GM18907 (cell line): Measurements from ENCODE around the gene TRAK1.
"Not testable (repeated sequence)": the region's sequence is repeated elsewhere in the genome, so short reads cannot be mapped to it uniquely, and the experiment has no call there.

Experiments used
- ATAC-seq: cut with Tn5 transposase; IDR thresholded peaks from one replicate; pipeline ENCODE4 v1.9.1; 2021; ENCODE audit warnings: mild to moderate bottlenecking, moderate library complexity; ENCODE audit not compliant: unreplicated experiment

TRAK1 gene, protein sequence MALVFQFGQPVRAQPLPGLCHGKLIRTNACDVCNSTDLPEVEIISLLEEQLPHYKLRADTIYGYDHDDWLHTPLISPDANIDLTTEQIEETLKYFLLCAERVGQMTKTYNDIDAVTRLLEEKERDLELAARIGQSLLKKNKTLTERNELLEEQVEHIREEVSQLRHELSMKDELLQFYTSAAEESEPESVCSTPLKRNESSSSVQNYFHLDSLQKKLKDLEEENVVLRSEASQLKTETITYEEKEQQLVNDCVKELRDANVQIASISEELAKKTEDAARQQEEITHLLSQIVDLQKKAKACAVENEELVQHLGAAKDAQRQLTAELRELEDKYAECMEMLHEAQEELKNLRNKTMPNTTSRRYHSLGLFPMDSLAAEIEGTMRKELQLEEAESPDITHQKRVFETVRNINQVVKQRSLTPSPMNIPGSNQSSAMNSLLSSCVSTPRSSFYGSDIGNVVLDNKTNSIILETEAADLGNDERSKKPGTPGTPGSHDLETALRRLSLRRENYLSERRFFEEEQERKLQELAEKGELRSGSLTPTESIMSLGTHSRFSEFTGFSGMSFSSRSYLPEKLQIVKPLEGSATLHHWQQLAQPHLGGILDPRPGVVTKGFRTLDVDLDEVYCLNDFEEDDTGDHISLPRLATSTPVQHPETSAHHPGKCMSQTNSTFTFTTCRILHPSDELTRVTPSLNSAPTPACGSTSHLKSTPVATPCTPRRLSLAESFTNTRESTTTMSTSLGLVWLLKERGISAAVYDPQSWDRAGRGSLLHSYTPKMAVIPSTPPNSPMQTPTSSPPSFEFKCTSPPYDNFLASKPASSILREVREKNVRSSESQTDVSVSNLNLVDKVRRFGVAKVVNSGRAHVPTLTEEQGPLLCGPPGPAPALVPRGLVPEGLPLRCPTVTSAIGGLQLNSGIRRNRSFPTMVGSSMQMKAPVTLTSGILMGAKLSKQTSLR

DNA sequence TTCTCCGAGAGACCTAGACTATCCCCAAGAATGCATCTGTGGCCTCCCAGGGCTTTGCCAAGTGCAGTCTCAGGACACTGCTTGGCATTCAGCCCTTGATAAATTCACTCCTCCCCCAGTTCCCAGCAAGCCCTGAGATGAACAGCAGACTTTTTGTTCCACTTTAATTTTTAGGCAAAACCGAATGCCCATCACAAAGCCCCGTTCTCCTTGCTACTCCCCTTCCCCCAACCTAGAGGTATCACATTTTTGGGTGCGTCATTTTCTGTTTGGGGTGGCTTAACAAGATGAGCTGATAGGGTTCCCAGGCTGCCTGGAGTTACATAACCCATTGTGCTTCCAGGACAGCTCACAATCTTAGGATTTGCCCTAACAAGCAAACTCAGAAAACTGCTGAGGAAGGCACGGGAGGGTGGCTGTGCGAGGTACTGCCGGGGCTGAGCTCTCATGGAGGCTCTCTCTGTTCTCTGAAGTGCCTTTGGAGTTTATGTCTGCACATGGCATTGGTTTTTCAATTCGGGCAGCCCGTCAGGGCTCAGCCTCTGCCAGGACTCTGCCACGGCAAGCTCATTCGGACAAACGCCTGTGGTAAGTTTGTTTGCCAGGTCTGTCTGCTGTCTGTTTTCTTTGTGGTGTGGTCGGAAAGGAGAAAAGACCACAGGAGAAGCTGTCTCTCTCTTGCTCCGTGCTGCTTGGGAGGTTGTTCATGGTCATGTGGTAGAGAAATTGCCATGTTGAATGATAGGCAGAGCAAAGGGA is at the start of gene TRAK1:
Gene TRAK1, plus strand, starts transcription at position 385 of the 759 bp plus-strand sequence. Its CDS starts 113 bp downstream, at position 498.
- ATAC-seq, result no peak

DNA sequence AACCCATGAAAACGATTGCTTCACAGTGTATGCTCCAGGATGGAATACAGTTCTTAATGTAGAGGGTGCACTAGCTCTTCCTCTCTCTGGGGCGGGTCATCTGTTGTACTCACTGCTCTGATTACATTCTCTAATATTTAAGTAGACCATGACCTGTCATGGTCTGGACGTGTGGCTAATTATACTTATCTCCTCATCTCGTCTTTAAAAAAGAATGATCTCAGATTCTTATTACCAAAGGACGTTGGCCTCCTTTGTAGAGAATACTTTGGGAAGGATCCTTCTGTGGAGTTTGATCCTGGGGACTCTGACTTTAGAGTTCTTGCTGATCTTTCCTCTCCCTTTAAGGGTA is 48.4 kb upstream of the TRAK1 start:
- ATAC-seq, result no peak

DNA sequence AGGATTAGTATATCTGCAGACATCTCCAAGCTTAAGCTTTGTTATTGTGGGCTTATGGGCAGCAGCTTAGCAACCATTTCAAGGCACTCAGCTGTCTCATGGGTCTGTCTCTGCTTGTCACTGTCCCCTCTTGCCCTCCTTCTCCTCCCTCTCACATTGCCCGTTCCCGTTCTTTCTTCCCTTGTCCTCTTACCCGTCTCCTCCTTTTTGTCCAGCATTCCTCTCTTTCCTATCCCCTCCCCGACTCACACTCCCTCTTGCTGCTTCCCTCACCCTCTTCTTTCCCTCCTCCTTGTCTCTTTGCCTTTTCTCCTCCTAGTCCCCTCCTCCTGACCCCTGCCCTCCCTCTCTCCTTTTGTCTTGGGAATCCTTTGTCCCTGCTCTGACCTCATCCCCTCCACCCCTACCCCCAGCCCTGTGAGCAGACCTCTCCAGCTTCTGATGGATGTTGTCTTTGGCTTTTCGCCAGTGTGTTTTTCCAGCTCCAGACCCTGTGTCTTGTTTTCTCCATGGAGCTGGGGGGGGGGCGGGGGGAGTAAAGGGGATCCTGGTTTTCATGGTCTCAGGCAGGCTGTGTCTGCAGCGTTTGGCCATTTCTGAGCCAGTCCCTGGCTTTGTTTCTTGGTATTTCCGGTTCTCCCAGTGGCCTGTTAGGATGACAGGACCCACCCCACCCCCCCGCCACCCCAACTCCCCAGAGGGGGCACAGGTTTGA is 47.9 kb upstream of the TRAK1 start:
- no peak for ATAC-seq

DNA sequence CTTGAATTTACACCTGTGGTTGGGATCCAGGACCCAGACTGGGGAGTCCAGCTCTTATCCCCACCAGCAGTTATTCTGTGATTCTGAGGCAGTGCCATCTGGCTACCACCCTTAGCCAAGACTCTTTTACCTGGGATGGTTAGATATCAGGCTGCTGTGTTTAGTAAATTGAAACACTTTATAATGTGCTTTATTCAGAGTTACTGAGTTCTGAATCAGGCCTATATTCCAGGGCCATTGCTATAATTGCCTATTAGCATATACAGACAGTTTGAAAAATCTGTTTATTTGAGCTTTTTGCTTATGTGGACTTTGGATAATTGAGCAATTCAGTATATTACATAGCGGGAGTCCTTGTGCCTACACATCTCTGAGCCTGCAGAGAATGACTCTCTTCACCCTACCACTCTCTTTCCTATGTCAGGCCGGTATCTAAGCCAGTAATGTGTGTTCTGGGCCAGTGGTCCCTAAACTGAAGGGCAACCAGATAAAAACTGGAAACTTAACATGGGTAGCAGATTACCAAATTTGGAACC is 45.4 kb upstream of the TRAK1 start:
- no peak for ATAC-seq

DNA sequence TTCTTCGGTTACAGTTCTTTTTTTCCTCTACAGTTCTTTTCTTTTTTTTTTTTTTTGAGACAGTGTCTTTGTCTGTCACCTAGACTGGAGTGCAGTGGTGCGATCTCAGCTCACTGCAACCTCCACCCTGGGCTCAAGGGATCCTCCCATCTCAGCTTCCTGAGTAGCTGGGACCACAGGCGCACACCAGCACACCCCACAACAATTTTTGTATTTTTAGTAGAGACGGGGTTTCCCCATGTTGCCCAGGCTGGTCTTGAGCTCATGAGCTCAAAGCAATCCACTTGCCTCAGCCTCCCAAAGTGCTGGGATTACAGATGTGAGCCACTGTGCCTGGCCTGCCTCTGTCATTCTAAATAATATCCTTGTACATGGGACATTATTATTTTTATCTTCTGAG is 42.6 kb upstream of the TRAK1 start:
- ATAC-seq, result not testable (repeated sequence)

DNA sequence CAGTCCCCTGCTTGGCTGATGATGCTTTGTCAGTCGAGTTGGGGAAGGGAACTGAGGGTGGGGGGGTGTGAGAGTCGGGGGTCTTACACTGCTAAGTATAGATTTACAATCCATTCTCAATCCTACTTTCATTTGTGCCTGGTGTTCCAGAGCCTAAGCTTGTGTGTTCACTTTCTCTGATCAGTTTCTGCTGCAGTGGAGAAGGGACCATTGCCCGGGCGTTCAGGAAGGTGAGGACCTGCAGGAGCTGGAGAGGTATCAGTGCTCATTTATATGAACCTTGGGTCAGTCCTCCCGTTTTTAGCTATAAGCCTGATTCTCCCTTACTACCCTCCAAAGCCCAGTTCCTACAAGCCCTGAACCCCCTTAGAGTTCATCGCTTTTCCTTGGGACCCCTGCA is 41.0 kb upstream of the TRAK1 start:
- no peak for ATAC-seq

DNA sequence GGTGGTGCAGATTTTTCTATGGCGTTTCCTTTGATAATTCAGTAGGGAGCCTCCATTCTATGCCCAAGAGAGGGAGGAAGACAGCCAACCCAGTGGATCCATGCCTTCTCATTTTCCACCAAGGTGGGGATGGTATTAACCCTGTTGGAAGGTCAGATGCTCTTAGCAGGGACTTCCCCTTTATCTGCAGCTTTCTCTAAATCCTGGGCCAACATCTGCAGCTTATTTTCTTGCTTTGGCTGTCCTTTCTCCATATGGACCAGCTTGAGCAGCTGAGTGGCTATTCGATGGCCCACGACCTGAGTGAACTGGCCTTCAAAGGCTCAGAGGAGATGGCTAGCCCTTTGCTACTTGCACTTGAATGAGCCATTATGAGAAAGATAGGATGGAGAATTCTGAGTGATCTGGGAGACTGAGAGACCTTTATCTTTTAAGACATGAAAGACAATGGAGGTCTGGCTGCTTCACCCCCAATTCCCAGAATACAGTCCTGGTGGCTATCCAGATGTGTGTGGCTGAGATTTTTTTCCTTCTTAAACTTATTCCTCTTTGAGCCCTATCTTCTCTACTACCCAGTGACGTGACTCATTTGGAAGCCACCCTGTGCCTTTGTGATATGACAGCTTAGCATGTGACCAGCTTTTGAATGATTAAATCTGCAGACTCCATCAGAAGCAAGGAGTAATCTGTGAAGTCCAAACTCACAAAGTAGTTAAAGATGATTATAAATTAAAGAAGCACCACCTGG is 39.6 kb upstream of the TRAK1 start:
- peak; percentile 48 for ATAC-seq

DNA sequence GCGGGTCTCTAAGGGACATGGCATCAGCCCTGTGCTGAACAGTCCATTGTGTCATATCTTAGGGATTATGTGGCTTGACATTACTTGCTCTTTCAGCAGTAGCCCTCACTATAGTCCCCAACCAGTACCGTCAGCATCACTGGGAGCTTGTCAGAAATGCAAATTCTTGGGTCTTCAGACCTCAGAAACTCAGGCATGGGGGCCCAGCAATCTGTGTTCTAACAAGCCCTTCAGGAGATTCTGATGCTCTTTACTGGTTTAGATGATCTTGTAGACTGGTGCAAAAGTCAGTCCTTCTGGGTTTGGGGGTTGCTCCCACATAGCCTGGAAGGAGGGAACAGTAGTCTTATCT is 39.0 kb upstream of the TRAK1 start:
- peak; percentile 67 for ATAC-seq

DNA sequence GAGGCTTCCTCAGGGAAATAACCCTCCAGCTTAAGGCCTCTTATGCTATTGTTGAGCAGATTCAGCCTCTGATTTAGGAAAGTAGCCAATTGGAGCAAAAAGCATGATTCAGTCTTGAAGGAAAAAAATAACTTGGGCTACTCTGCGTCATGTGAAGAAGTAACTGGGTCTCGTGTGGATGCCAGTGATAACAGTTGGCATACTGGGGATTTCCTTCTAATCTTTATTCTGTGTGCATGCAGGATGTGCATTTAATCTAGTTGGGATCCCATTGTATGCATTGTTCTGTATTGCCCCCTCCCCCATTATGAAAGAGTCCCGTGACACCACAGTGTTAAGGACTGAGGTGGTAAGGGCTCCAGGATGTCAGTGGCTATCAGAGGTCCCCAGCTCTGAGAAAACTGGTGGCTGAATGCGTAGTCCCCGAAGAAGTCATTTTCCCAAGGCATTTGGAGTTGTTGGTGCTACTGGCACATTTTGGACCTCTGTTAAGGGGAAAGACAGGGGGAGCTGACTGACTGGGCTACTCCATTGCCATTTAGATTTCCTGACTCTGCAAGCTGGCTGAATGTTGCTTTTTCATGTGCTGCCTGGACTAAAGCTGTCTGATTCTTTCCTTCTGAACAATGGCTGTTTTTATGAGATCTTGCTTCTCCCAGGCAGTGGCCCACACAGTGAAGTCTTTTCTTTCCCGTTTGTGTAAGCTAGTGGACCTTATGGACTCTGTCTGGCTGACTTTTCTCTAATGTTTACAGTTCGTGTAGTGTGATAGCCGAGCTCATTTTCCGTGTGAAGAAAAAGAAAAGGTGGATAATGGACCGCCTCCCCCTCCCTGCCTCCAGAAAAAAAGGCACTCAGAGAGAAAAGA is 38.4 kb upstream of the TRAK1 start:
- no peak for ATAC-seq

DNA sequence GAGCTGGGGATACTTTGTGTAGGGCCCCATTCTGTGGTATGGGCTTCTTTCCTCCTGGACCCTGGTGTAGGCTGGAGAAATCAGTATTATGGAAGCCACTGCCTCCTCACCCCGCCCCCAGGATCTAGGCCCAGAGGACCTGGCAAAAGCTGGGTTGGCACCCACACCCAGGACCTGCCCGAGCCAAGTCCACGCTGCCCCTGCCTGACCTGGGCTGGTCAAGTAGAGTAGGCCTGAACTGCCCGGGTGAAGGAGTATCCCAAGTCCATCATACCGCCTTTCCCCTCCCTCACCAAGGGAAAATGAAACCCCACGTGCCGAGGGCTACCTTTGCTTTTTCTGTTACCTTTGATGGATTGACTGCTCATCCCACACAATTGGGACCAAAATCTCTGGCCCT is 37.7 kb upstream of the TRAK1 start:
- ATAC-seq, result no peak

DNA sequence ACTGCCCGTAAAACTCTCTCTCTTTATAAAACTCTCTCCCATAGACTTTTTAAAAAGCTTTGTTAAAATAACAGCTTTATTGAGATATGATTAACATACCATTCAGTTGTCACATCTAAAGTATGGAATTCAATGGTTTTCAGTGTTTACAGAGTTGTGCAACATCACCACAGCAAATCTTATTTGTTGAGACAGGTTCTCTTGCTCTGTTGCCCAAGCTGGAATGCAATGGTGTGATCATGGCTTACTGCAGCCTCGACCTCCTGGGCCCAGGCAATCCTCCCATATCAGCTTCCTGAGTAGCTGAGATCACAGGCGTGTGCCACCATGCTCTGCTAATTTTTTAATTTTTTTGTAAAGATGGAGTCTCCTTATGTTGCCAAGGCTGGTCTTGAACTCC is 35.9 kb upstream of the TRAK1 start:
- ATAC-seq, result no peak

DNA sequence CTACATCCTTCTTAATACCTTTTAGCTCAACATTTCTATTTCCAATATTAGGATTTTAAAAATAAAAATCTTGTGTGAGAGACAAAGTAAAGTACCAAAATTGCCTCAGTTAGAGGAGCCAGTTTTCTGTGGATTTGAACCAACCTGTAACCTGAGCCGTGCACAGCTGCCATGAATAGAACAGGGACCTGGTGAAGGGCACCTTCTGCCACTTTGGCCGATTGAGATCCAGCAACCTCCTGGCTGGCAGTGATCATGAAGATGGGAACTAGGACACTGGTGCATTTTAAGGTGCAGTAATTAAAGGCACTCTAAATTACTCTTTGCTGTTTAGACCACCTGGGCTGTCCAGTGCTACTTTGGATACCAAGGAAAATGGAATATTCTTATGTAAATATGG is 34.3 kb upstream of the TRAK1 start:
- no peak for ATAC-seq

DNA sequence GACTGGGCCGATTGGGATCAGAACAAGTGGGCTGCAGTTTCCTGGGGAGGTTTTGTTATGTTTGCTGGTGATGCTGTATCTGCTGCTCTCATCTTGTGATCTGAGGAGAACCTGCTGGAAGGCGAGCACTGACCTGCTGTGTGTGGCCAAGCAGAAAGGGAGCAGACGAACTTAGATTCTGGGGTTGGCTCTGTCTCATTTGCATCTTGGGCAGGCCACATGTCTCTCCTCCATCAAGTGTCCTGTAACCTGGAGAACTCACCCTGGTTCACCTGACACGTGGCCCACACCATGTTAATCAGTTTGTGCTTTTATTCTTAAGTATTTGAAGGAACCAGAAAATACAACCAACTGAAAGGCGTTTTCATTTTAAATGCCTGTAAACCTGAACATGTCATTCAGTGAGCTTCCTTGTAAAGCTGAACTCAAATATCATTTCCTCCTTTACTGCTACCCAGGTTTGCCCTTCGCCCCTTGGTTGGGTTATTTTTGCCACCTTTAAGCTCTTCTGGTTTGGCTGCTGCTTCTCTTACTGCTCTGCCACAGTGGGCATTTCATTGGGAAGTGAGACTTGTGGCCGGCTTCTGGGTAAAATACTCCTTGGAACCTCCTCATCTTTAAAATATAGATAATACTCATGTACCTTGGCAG is 33.5 kb upstream of the TRAK1 start:
- ATAC-seq, result no peak

DNA sequence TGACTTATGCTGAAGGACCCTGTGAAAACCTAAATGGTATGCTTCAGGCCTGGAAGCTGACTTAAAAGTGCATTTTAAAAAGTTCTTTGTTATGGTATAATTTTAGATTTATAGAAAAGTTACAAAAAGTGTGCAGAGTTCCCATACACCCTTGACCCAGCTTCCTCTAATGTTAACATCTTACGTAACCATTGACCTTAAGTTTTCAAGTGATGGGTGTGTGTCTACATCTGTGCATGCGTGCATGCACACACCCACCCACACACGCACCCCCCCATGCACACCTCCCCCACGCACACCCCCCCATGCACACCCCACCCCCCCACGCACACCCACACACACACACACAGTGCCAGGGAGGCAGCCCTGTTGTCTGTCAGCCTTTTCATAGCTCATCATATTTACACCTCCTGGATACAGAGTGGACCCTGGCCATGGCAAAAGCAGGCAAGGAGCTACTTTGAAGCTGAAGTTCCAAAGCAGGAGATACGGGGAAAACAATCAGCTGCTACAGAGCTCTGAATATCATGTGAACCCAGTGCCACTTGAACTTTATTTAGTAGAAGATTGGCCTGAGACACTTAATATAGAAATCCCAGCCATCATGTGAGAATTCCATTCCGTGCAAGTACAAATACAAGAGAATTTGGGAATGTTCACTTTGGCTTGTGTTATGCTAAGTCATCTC is 30.0 kb upstream of the TRAK1 start:
- no peak for ATAC-seq

DNA sequence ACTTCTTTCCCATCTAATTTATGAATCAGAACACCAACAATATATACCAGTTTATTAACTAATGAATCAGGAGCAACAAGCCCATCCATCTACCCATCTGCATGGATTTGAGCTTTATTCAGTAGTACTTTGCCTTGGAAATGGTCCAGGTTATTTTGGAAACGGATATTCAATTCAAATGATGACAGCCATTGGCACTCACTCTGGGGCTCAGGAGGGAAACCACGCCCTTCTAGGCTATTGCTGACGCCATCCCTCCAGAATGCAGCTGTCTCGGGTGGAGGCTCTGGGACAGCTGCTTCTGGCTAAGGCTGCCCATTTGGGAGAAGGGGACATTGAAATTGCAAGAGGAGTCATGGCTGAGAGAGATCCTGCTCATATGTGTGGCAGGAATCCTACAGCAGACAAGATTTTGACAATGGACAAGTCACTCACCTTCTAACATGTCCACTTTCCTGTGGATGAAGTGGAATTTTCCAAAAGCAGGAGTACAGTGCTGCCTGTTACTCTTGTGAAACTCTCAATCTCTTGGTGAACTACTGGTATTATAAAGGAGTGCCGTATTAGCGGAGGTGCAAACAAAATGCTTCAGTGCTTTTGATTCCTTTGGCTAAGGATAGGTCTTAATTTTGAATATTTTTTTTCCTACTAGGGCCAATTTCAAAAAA is 29.3 kb upstream of the TRAK1 start:
- ATAC-seq, result no peak

DNA sequence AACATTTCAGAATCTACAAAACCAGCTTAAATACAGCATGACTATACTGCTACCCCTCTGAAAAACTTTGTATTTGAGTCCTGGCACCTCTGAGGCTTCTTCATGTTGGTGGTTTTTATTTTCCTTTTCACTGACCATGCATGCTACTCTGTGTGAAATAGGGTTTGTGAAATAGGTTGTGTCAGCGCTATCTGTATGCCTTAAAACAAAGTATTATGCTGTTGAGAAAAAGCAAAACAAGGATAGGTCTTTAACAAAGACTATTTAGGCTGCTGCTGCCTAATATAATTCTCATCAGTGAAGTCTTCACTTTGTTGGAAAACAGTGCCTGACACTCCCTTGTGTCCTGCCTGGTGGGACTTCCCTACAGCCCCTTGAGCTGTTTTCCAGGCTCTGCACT is 28.7 kb upstream of the TRAK1 start:
- no peak for ATAC-seq

DNA sequence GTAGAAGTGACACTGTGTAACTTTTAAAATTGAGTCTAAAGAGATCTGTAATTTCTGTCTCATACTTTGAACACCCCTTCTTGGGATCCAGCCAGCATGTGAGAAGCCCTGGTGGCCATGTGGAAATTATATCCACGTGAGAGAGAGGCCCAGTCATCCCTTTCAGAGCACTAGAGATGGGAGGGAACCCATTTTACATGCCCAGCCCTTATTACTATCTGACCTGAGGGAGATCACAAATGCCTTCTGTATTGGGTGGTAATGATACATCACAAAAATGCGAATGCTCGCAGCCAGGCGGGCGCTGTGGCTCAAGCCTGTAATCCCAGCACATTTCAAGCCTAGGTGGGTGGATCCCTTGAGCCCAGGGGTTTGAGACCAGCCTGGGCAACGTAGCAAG is 27.3 kb upstream of the TRAK1 start:
- no peak for ATAC-seq
